Endodermal cell (in vitro differentiated cells): ENCODE data around the gene EEF1A2. TPM values are rescaled to one million over a fixed set of nuclear protein-coding genes. Genes with fewer than 3 reads are reported as not detected.
A peak's percentile ranks its signal among the peaks of the same experiment; 100 is the strongest.

Experiments
- DNase-seq: peaks from one replicate; pipeline ENCODE4 v3.0.0-alpha.2; 2017
- H3K27ac ChIP-seq: 2 replicates; pipeline ENCODE4 v1.5.1; 2013; ENCODE audit warnings: mild to moderate bottlenecking, low read depth, low read length, moderate library complexity
- H3K27me3 ChIP-seq: 2 replicates; pipeline ENCODE4 v1.6.1; 2013; ENCODE audit warnings: mild to moderate bottlenecking, low read length, moderate library complexity; ENCODE audit not compliant: insufficient read depth, control insufficient read depth, poor library complexity, severe bottlenecking
- H3K36me3 ChIP-seq: 2 replicates; pipeline ENCODE4 v1.7.0; 2013; ENCODE audit warnings: mild to moderate bottlenecking, low read length, moderate library complexity; ENCODE audit not compliant: control insufficient read depth, insufficient read depth
- H3K4me1 ChIP-seq: one replicate; pipeline ENCODE4 v1.7.0; 2013; ENCODE audit warnings: low read length; ENCODE audit not compliant: control insufficient read depth, insufficient read depth
- H3K4me3 ChIP-seq: 2 replicates; pipeline ENCODE4 v1.5.1; 2013; ENCODE audit warnings: mild to moderate bottlenecking, low read length, moderate library complexity
- H3K9ac ChIP-seq: 2 replicates; pipeline ENCODE4 v1.6.1; 2013; ENCODE audit warnings: mild to moderate bottlenecking, low read length, moderate library complexity; ENCODE audit not compliant: poor library complexity, severe bottlenecking; ENCODE audit errors: extremely low read depth
- H3K9me3 ChIP-seq: 2 replicates; pipeline ENCODE4 v1.6.1; 2013; ENCODE audit warnings: mild to moderate bottlenecking, low read length, moderate library complexity; ENCODE audit not compliant: control insufficient read depth
- H3K27ac Mint-ChIP-seq: 2 replicates; pipeline ENCODE4 v1.8.0; 2020; ENCODE audit warnings: mixed read lengths
- H3K27me3 Mint-ChIP-seq: 2 replicates; pipeline ENCODE4 v1.8.0; 2021; ENCODE audit warnings: mild to moderate bottlenecking, mixed read lengths; ENCODE audit not compliant: insufficient read depth
- H3K36me3 Mint-ChIP-seq: 2 replicates; pipeline ENCODE4 v1.8.0; 2020; ENCODE audit warnings: low read depth, mixed read lengths
- H3K4me1 Mint-ChIP-seq: 2 replicates; pipeline ENCODE4 v1.8.0; 2020; ENCODE audit warnings: mixed read lengths
- H3K4me3 Mint-ChIP-seq: 2 replicates; pipeline ENCODE4 v1.8.0; 2020; ENCODE audit warnings: mild to moderate bottlenecking, moderate library complexity, mixed read lengths
- H3K9me3 Mint-ChIP-seq: 2 replicates; pipeline ENCODE4 v1.8.0; 2020; ENCODE audit warnings: mild to moderate bottlenecking, mixed read lengths
- CTCF ChIP-seq: fragments of 200-600 bp; sonication (generic); conservative IDR thresholded peaks from 2 replicates; pipeline ENCODE4 v1.5.0; 2021; ENCODE audit warnings: antibody characterized with exemption, mild to moderate bottlenecking
- WGBS, 2 experiments: methylation state at CpG; one replicate each; pipeline versions ENCODE4 v1.1.5 to v1.1.7; 2013; ENCODE audit warnings: missing lambda C conversion rate in 2 of 2, mixed read lengths in 1 of 2; ENCODE audit not compliant: insufficient coverage in 1 of 2, insufficient read length in 1 of 2; 5-methylcytosine and 5-hydroxymethylcytosine counted together
- total RNA-seq, 2 donors: library from RNA; stranded (reverse); fragmentation: NEBNext Ultra II Directional in 1 of 2; extraction: Animal tissue kit (Norgen Biotek cat#: 25700) in 1 of 2; gene quantifications; 2 replicates in 1 of 2; 3 replicates in 1 of 2; pipeline ENCODE4 v1.2.1, GENCODE V29; 2021

Gene EEF1A2
- total RNA-seq, 2 donors from 2014 or later, result 12.1 to 22.6 TPM

- no peak for TF ChIP-seq CTCF
- H3K36me3 Mint-ChIP-seq, result no peaks in the 10 kb centered on the region
- no peak overlapping the region for H3K4me3 ChIP-seq
- H3K4me3 Mint-ChIP-seq, result no peak overlapping the region
- H3K4me1 ChIP-seq, result no peaks in the 10 kb centered on the region
- no peaks in the 10 kb centered on the region for H3K36me3 ChIP-seq
- H3K27ac ChIP-seq, result no peak overlapping the region
- WGBS, 2 experiments, result 47 to 53% methylated on average over 9 to 24 of the region's 26 CpGs
- peaks cover 27% of the 10 kb centered on the region for H3K27me3 ChIP-seq
- no peak overlapping the region for H3K27ac Mint-ChIP-seq
- no peaks in the 10 kb centered on the region for H3K4me1 Mint-ChIP-seq
- no peak overlapping the region for H3K9ac ChIP-seq
- peaks cover 45% of the 10 kb centered on the region for H3K27me3 Mint-ChIP-seq
- H3K9me3 Mint-ChIP-seq, result peaks cover 7% of the 10 kb centered on the region
- H3K9me3 ChIP-seq, result peaks cover 7% of the 10 kb centered on the region
- peak; percentile 81 for DNase-seq
These were observed 3.2 kb upstream of the EEF1A2 start for GRCh38 chr20:63501818-63502670.

GRCh38 chr20:63500902-63501817 is 2.3 kb upstream of the EEF1A2 start:
- Histone ChIP-seq H3K9ac (no peak overlapping the region), H3K27me3 (peaks cover 36% of the 10 kb centered on the region), H3K4me3 (no peak overlapping the region), H3K27ac (no peak overlapping the region), H3K4me1 (no peaks in the 10 kb centered on the region), H3K9me3 (peaks cover 7% of the 10 kb centered on the region), H3K36me3 (no peaks in the 10 kb centered on the region)
- TF ChIP-seq CTCF, result no peak
- Mint-ChIP-seq H3K27me3 (peaks cover 52% of the 10 kb centered on the region), H3K4me3 (no peak overlapping the region), H3K27ac (no peak overlapping the region), H3K36me3 (no peaks in the 10 kb centered on the region), H3K4me1 (no peaks in the 10 kb centered on the region), H3K9me3 (peaks cover 7% of the 10 kb centered on the region)
- no peak for DNase-seq
- 90 to 94% methylated on average over 24 to 27 of the region's 27 CpGs for WGBS, 2 experiments

DNA sequence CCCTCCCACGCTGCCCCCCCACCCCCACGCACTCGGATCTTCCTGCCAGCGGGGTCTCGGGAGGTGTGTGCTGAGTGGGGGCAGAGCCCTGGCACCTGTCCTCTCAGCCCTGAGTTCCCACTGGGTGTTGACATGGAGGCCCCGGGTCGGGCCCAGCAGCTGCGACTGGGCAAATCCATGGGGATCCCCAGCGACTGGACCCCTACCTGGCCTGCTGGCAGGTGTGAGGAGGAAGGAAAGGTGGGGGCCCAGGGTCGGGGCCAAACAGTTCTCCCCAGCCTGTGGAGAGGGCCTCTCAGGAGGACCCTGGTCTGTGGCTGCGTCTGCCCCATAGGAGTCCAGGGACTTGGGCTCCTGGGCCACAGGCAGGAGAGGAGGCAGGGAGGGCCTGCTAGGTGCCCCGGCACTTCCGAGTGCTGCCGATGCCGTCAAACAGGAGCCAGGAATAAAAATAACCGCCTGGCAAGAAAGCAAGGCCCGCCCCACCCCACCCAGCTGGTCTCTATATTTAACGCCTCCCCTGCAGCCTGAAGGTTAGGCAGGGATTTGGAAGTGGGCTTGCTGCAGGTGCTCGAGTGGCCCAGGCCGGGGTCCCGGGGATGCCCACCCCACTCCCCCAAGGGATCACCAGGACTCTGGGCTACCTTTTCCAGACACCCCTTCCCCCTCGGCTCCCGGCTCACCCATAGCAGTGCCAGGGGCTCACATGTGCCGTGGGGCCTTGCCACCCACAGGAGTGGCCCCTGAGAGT is 1.4 kb upstream of the EEF1A2 start:
- 91 to 96% methylated on average over 15 to 24 of the region's 24 CpGs for WGBS, 2 experiments
- Mint-ChIP-seq H3K4me3 (peak overlapping the region; percentile 38), H3K9me3 (peaks cover 7% of the 10 kb centered on the region), H3K4me1 (no peaks in the 10 kb centered on the region), H3K36me3 (no peaks in the 10 kb centered on the region), H3K27ac (no peak overlapping the region), H3K27me3 (peaks cover 55% of the 10 kb centered on the region)
- no peak for TF ChIP-seq CTCF
- no peak overlapping the region for H3K9ac ChIP-seq
- H3K27me3 ChIP-seq, result peaks cover 36% of the 10 kb centered on the region
- H3K4me1 ChIP-seq, result no peaks in the 10 kb centered on the region
- peaks cover 7% of the 10 kb centered on the region for H3K9me3 ChIP-seq
- DNase-seq, result peak; percentile 52
- no peak overlapping the region for H3K27ac ChIP-seq
- no peak overlapping the region for H3K4me3 ChIP-seq
- no peaks in the 10 kb centered on the region for H3K36me3 ChIP-seq
